Subcutaneous adipose tissue (tissue), 4 donors: ENCODE results near the gene THADA. TPM values are rescaled to one million over a fixed set of nuclear protein-coding genes. Genes with fewer than 3 reads are reported as not detected.

Experiments
- total RNA-seq, 4 donors: library from RNA; depleted of rRNA; stranded (reverse); fragments of >200 nt; gene quantifications; one replicate each; pipeline ENCODE4 v1.1.0, GENCODE V29; 2016
- TF ChIP-seq, protein P1 (sequence below): fragments of 450-650 bp; IDR thresholded peaks from one replicate; pipeline ENCODE4 v1.5.1; 2016; ENCODE audit warnings: low read depth, mild to moderate bottlenecking, control low read depth, antibody characterized with exemption, moderate library complexity

Gene THADA
- total RNA-seq, 4 donors from 2014 or later: 31.8 to 71.9 (median 53.8) TPM

DNA sequence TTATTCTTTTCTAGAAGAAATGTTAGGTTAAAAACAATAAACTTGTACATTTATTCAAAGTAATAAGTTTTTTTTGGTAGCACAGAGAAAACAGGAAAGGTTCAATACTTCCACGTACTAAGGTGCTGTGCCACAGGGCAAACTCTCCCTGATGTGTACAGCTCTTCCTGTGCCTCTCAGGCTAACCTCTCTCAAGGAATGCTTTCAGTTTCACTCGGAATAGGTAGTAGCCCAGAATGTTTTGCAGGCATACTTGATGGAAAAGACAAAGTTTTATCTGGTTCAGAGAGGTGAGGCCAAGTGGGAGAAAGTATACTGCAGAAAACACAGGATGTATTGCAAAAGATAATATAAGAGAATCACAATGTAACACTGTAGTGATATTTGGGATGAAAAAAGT lies 198.4 kb downstream of the THADA start:
- TF ChIP-seq, protein P1, sequence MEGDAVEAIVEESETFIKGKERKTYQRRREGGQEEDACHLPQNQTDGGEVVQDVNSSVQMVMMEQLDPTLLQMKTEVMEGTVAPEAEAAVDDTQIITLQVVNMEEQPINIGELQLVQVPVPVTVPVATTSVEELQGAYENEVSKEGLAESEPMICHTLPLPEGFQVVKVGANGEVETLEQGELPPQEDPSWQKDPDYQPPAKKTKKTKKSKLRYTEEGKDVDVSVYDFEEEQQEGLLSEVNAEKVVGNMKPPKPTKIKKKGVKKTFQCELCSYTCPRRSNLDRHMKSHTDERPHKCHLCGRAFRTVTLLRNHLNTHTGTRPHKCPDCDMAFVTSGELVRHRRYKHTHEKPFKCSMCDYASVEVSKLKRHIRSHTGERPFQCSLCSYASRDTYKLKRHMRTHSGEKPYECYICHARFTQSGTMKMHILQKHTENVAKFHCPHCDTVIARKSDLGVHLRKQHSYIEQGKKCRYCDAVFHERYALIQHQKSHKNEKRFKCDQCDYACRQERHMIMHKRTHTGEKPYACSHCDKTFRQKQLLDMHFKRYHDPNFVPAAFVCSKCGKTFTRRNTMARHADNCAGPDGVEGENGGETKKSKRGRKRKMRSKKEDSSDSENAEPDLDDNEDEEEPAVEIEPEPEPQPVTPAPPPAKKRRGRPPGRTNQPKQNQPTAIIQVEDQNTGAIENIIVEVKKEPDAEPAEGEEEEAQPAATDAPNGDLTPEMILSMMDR: no peak

DNA sequence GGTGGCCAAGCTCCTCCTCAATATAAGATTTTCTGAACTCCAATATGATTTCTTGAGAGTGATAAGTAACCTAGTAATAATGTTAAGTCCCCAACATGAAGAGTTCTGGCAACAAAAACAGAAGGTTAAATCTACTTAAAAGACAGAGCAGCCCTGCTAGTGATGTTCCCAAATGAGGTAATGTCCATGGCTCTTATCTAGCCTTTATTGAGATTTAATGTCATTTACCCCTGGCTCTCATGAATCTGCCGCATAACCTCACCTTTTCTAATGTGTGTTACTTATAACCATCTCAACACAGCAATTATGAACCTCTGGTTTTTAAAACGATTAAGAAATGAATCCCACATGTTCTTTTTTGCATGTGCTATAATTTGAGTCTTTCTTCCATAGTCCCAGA lies 201.9 kb downstream of the THADA start:
- TF ChIP-seq, protein P1: no peak

DNA sequence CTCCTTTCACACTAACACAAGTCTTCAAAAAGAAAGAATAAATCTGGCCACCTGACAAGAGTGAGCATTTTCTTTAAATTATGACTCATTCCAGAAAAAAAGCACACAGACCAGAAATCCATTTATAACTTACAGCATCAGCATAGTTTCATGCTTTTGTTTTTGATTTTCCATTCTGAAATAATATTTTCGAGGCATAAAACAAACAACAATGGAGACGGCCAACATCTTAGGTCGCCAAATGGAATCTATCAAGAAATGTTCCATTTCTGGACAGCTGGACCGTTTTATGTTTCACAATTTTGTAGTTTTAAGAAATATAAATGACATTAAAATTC lies 204.0 kb downstream of the THADA start:
- TF ChIP-seq, protein P1: no peak

DNA sequence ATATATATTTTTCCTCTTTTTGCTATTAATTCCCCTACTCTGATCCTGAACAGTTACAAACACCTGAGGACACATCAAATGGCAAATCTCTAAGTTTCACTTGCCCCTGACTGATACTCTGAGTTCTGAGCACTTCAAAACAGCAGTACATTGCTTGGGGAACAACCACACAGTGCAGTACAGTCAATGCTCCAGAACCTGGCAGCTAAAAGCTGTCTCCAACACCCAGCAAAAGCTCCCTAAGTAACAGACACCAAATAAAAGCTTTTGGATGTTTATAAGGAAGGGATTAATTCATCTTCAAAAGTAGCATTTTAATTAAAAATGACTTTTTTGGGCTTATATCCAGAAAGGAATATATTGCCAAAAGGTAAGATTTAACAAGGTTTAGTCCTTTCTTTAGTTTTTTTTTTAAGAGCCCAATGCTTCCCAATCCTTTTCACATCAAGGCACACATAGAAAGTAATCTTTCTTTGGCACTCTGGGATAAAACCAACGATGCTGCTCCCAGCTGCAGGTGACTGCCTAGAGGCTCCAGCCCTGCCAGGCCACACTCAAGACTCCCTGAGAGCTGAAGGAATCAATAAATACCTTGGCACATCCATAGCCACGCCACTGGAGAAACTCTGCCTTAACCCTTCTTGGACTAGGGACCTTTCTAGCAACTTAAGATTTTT lies 204.5 kb downstream of the THADA start:
- TF ChIP-seq, protein P1: no peak

DNA sequence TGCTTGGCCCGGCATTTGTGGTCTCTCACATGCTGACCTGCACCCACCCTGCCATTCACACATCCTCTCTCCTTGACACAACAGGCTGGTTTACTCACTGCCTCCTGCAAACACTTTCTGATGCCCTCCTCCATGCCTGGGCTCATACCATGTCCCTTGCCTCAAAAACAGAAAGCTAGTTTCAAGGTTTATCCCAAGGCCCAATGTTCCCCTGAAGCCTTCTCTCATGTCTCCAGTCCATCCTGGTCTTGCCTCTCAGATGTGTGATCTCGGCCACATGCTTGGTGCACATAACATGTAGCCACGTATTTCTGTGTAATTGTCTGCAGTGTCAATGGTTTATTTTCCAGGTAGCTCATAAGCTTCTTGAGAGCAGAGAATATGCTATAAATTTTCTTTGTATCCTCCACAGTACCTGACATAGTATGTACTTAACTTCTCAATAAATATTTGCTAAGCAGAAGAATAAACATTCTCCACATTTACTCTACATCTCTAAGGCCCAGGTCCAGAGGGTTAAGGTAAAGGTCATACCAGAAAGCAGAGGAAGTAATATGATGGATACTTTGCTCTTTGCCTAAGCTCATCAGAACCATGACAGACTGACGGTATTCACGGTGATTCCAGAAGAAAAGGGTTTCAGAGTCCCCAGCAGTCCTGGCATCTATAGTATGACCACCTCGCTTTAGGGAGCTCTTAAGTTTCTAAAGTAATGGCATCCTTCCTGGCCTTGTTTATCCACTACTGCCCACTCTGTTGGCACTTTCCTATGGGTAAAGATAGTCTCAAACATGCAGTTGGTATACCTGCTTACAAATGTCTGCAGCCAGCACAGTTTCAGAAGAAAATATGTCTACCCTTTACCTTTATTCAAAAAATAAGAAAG lies 206.0 kb downstream of the THADA start:
- TF ChIP-seq, protein P1: no peak

DNA sequence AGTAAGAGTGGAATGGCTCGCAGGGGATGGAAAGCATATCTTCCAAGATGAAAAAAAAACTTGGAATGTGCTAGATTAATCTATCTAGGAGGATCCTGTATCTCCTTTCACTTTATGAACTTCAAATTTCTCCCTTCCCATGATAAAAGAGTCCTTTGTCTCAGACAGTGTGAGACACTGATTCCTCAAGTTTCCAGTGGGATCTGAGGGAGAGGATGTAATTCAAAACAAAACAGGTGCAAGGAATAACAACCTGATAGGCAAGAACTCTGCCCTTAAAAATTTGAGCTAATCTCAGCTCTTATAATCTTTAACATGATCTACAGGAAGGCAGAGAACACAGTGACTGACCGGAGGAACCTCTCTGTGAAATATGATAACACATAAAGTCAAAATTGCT lies 207.5 kb downstream of the THADA start:
- TF ChIP-seq, protein P1: no peak
